Stimulated activated CD8-positive, alpha-beta memory T cell treated with anti-CD3 and anti-CD28 coated beads, Interleukin-4, amount 100 ng/mL, for 1 hour (primary cell): ENCODE results near the gene PLPP7.
"Not testable (repeated sequence)": the region's sequence is repeated elsewhere in the genome, so short reads cannot be mapped to it uniquely, and the experiment has no call there.

ENCODE experiments used
- DNase-seq, 2 donors: peaks; one replicate each; pipeline ENCODE4 v3.0.0-alpha.2; 2020; ENCODE audit warnings: low read depth in 2 of 2, low spot score in 1 of 2

The PLPP7 gene

DNA sequence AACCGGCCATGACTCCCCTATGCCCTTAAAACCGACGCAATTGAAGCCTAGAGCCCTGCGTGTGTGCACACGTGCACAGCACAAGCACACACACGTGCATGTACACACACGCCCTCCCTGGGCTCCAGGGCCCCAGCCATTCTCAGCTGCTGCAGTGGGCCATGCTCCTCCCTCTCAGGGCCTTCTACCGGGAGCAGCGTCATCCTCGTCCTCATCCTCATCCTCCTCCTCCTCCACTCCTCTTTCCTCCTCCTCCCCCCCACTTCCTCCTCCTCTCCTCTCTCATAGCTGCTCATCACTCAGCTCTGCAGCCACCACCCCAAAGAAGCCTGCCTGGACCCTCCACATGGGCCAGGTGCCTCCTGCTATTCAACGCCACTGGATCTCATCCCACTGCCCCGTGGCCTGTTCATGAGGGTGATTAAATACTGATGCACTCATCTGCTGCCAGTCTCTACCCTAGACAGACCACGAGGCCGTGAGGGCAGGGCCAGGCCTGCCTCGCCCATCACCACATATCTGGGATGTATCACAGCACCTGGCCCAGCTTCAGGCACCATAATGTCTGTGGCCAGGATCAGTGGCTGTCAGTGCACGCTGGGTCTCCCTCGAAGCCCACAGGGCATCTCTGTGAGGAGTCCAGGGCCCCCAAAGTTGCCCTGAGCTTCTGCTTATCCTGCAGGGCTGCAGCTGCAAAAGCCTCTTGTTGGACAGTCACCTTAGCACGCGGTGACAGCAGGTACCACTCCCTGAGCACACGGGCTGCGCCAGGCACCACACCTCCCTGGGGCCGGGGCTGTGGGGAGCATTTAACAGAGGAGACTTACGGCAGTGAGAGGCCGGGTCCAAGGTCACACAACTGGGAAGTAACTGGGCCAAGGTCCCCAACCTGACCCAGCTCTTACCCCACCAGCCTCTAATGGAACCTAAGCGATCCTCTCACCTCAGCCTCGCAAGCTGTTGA, 23.0 kb upstream of the PLPP7 start:
- DNase-seq = no peak

- no peak for DNase-seq
Observed at GRCh38 chr9:131270171-131271015, 19.1 kb upstream of the PLPP7 start.

DNA sequence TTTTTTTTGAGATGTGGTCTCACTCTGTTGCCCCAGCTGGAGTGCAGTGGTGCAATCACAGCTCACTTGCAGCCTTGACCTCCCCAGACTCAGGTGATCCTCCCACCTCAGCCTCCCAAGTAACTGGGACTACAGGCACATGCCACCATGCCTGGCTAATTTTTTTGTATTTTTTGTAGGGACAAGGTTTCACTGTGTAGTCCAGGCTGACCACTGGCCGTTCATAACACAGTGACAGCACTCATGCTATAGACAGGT, 18.6 kb upstream of the PLPP7 start:
- DNase-seq = not testable (repeated sequence)

GRCh38 chr9:131271506-131271931, 18.0 kb upstream of the PLPP7 start:
- no peak for DNase-seq

GRCh38 chr9:131272212-131272611, 17.3 kb upstream of the PLPP7 start:
- DNase-seq = no peak

- no peak for DNase-seq
Observed at GRCh38 chr9:131273146-131273855, 16.2 kb upstream of the PLPP7 start.

GRCh38 chr9:131273856-131274673, 15.5 kb upstream of the PLPP7 start:
- no peak for DNase-seq

GRCh38 chr9:131274674-131275331, 14.7 kb upstream of the PLPP7 start:
- no peak for DNase-seq

DNA sequence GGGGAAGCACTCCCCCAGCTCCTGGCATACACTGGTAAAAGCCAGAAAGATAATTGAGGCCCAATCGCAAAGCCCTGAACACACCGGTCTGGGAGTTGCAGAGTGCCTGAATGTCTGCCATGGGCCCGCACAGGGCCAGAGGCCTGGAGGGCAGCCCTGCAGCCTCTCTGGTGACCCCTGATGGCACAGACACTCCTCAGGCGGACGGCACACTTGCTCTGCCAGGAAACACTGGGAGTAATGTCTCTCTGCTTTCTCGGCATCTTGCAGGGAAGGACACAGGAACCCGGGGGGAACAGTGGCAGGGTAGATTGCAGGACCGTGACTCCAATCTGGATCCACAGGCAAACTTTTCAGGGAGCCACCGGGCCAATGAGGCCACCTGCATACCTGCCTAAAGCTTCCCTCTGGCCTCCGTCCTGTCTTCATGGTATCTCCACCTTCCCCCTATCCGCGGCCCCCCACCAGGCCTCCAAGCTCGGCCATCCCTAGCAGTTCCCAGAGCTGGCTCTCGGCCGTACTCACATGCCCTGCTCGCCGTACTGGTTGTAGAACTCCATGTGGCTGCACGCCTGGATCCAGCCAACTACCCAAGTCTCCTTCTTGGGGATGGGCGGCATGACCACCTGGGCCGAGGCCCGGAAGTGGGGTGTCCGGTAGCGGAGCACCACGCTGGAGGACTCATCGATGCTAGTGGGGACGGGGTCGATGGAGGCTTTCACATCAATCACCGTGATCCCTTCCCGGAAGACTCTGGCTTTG, 14.0 kb upstream of the PLPP7 start:
- no peak for DNase-seq

DNA sequence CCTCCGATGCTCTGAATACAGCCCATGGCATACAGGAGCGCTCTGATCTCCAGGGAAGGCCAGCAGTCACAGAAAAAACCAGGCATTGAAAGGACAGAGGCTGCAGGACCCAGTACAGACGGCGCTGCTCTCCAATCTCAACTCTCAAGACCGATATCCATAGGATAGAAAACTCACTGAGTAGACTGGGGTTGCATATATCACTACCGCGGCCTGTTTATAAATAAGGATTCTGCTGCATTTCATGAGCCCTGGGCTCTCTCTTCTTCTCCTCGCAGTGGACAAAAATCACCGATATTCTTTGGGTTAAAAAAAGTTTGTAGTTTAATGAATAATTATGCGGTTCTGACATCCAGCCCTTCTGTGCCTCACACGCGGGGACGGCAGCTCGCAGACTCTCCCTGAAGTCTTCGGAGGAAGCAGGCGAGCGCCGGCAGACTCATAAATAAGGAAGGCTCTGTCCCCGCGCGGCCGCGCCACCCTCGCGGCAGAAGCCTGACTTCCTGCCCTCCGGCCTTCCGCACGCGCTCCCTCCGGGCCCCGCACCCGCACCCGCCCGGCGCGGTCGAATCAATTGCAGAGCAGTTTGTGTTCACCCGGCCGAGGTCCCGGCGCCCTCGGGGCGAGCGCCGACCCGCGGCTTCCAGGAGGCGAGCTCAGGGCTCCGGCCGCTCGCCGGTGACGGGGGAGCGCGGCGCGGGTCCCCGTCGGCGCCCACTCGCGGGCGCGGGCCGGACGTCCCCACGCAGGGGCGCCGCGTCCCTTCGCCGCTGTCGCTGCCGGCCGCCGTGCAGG, 13.2 kb upstream of the PLPP7 start, which contains the start of gene FAM78A:
Gene FAM78A (minus strand): TSS at position 417 of the 795 bp plus-strand sequence. CDS start 331 bp downstream, at position 86.
- no peak for DNase-seq

- no peak for DNase-seq
Observed at GRCh38 chr9:131276891-131277286, 12.6 kb upstream of the PLPP7 start.

DNA sequence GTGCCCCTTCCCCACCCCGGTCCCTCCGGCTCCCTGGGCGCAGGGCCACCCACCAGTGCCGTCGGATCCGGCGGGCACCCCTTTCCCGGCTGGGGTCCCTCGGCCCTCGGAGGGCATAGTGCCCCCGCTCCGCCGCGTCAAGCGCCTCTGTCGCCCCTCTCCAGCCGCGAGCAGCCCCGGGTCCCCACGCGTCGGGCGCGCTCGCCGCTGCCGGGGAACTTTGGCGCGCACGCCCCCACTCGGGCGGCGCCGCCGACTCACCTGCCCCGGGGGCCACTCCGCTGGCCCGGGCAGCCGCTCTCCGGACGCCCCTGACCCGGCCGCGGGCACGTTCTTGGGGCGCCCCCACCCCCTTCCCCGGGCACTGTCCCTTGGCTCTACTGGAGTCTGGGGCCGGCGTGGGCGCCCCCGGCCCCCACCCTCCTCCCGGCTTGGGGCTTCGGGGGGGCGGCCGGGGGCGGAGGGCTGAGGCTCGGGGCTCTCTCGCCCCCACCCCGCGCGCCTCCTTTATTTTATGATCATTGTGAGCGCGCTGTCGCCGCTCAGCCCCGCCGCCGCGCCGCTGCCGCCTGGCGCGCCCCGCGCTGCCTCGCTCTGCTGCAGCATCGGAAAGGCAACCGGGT, 12.1 kb upstream of the PLPP7 start:
- DNase-seq = no peak

- peak in 1 of 2 donors; percentile 46 for DNase-seq
Observed at GRCh38 chr9:131277910-131278701, 11.4 kb upstream of the PLPP7 start.

GRCh38 chr9:131278702-131279111, 10.8 kb upstream of the PLPP7 start:
- DNase-seq = no peak

GRCh38 chr9:131279196-131279862, 10.2 kb upstream of the PLPP7 start:
- DNase-seq = no peak

DNA sequence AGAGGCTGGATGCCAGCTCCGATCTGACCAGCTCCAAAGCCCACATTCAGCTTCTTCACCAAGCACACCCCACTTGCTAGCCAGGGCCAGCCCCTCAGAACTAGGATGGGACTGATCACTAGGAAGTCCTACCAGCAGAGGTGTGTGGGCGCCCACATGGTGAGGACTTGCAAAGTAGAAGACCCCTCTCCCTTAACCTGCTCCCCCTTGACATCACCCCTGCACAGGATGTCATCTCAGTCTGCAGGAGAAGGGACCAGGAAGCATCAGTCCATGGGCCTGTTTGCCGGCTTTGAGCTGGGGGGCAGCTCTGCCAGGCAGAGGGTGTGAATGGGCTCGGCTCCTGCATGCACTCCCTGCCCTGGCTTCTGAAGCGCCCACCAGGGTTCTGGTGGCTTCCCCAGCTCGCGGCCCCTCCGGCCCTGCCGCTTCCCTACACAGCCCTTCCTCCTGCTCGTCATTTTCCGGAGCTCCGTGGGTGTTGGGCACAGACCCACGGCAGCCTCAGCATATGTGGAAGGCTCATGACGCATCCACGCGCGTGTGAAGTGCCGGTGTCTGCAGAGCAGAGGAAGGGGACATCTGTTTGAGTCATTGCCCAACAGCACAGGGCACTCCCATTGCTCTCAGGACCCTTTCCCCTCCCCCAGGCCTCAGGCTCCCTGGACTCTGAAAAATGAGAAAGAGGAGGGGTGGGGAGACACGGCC, 9.5 kb upstream of the PLPP7 start:
- DNase-seq = no peak
